Liver (tissue), 9 donors: ENCODE results near the gene ERFE. TPM values are rescaled to one million over a fixed set of nuclear protein-coding genes. Genes with fewer than 3 reads are reported as not detected.

Experiments
- DNase-seq: peaks from one replicate; pipeline ENCODE4 v3.0.0-alpha.2; 2017; ENCODE audit warnings: low spot score
- H3K27ac ChIP-seq, 2 donors: one replicate each; pipeline ENCODE4 v1.7.0; 2013; ENCODE audit warnings: inconsistent platforms in 2 of 2, low read length in 2 of 2, control low read depth in 1 of 2, low read depth in 1 of 2, mild to moderate bottlenecking in 1 of 2
- H3K27me3 ChIP-seq, 4 donors: one replicate each; pipeline versions ENCODE4 v1.6.1 to v1.7.0; 2013; ENCODE audit warnings: low read length in 3 of 4, inconsistent platforms in 1 of 4, mild to moderate bottlenecking in 1 of 4, moderate library complexity in 1 of 4; ENCODE audit not compliant: control insufficient read depth in 4 of 4, insufficient read depth in 4 of 4
- H3K36me3 ChIP-seq, 4 donors: one replicate each; pipeline versions ENCODE4 v1.6.1 to v1.7.0; 2013; ENCODE audit warnings: low read length in 3 of 4, mild to moderate bottlenecking in 3 of 4, low read depth in 1 of 4, moderate library complexity in 1 of 4; ENCODE audit not compliant: control insufficient read depth in 4 of 4, insufficient read depth in 3 of 4
- H3K4me1 ChIP-seq, 4 donors: one replicate each; pipeline versions ENCODE4 v1.6.1 to v1.7.0; 2013; ENCODE audit warnings: low read length in 3 of 4, mild to moderate bottlenecking in 3 of 4, moderate library complexity in 1 of 4; ENCODE audit not compliant: control insufficient read depth in 4 of 4, insufficient read depth in 4 of 4
- H3K4me3 ChIP-seq, 3 donors: one replicate each; pipeline versions ENCODE4 v1.6.1 to v1.7.0; 2013; ENCODE audit warnings: low read length in 3 of 3, control low read depth in 1 of 3, low read depth in 1 of 3, mild to moderate bottlenecking in 1 of 3
- H3K9ac ChIP-seq, 2 donors: one replicate each; pipeline ENCODE4 v1.7.0; 2013; ENCODE audit warnings: low read length in 2 of 2, mild to moderate bottlenecking in 2 of 2, moderate library complexity in 2 of 2, control low read depth in 1 of 2, low read depth in 1 of 2
- H3K9me3 ChIP-seq, 4 donors: one replicate each; pipeline versions ENCODE4 v1.6.1 to v1.7.0; 2013; ENCODE audit warnings: low read length in 3 of 4; ENCODE audit not compliant: control insufficient read depth in 4 of 4
- ATF3 ChIP-seq: IDR thresholded peaks from 2 replicates; pipeline ENCODE4 v1.6.1; 2016; ENCODE audit warnings: antibody characterized with exemption
- CTCF ChIP-seq: fragments of 150-350 bp; IDR thresholded peaks from 2 replicates; pipeline ENCODE4 v1.5.1; 2017; ENCODE audit warnings: improper control_type of control experiment, low read depth, low read length; ENCODE audit not compliant: missing input control
- EGR1 ChIP-seq, 2 donors: IDR thresholded peaks; 2 replicates each; pipeline ENCODE4 v1.6.1; 2016 to 2018; ENCODE audit warnings: antibody characterized with exemption in 2 of 2, low read depth in 2 of 2
- FOXA1 ChIP-seq: IDR thresholded peaks from 2 replicates; pipeline ENCODE4 v1.6.1; 2016; ENCODE audit warnings: antibody characterized with exemption
- FOXA2 ChIP-seq: IDR thresholded peaks from 2 replicates; pipeline ENCODE4 v1.6.1; 2016; ENCODE audit warnings: antibody characterized with exemption
- GABPA ChIP-seq, 2 donors: IDR thresholded peaks in 1 of 2; conservative IDR thresholded peaks in 1 of 2; 2 replicates each; pipeline ENCODE4 v1.6.1; 2016; ENCODE audit warnings: antibody characterized with exemption in 2 of 2, mild to moderate bottlenecking in 1 of 2, moderate library complexity in 1 of 2
- HNF4A ChIP-seq, 2 donors: conservative IDR thresholded peaks; 2 replicates each; pipeline ENCODE4 v1.6.1; 2016; ENCODE audit warnings: antibody characterized with exemption in 2 of 2, mild to moderate bottlenecking in 2 of 2
- HNF4G ChIP-seq: IDR thresholded peaks from 2 replicates; pipeline ENCODE4 v1.6.1; 2016; ENCODE audit warnings: antibody characterized with exemption
- JUND ChIP-seq, 2 donors: IDR thresholded peaks; 2 replicates each; pipeline ENCODE4 v1.6.1; 2016; ENCODE audit warnings: antibody characterized with exemption in 2 of 2
- MAX ChIP-seq: IDR thresholded peaks from 2 replicates; pipeline ENCODE4 v1.6.1; 2016; ENCODE audit warnings: antibody characterized with exemption
- NR2F2 ChIP-seq: IDR thresholded peaks from 2 replicates; pipeline ENCODE4 v1.6.1; 2016; ENCODE audit warnings: antibody characterized with exemption
- RAD21 ChIP-seq, 2 donors: IDR thresholded peaks; 2 replicates each; pipeline ENCODE4 v1.6.1; 2016; ENCODE audit warnings: antibody characterized with exemption in 2 of 2, mild to moderate bottlenecking in 2 of 2
- REST ChIP-seq: IDR thresholded peaks from 2 replicates; pipeline ENCODE4 v1.6.1; 2016; ENCODE audit warnings: antibody characterized with exemption, mild to moderate bottlenecking
- RXRA ChIP-seq, 2 donors: IDR thresholded peaks; 2 replicates each; pipeline ENCODE4 v1.6.1; 2017 to 2018; ENCODE audit warnings: antibody characterized with exemption in 2 of 2, mild to moderate bottlenecking in 1 of 2
- SP1 ChIP-seq: IDR thresholded peaks from 2 replicates; pipeline ENCODE4 v1.6.1; 2018; ENCODE audit warnings: antibody characterized with exemption, mild to moderate bottlenecking
- TAF1 ChIP-seq: conservative IDR thresholded peaks from 2 replicates; pipeline ENCODE4 v1.6.1; 2016; ENCODE audit warnings: antibody characterized with exemption, mild to moderate bottlenecking
- YY1 ChIP-seq: IDR thresholded peaks from 2 replicates; pipeline ENCODE4 v1.6.1; 2016; ENCODE audit warnings: antibody characterized with exemption, mild to moderate bottlenecking
- ZBTB33 ChIP-seq: IDR thresholded peaks from 2 replicates; pipeline ENCODE4 v1.6.1; 2016; ENCODE audit warnings: antibody characterized with exemption
- WGBS: extraction: QIAGEN DNeasy Blood & Tissue Kit; methylation state at CpG from one replicate; pipeline ENCODE4 v1.1.7; 2013; 5-methylcytosine and 5-hydroxymethylcytosine counted together
- polyA plus RNA-seq, 2 donors: library from polyadenylated mRNA; stranded (reverse) in 1 of 2; unstranded in 1 of 2; fragments of 200-250 nt in 1 of 2; fragments of >200 nt in 1 of 2; fragmentation: Nextera tagmentation in 1 of 2; extraction: Ambion mirVana in 1 of 2; gene quantifications; one replicate each; pipeline versions ENCODE4 v1.2.1 to v1.2.3, GENCODE V29; 2013 to 2015
- total RNA-seq, 2 donors: library from RNA; depleted of rRNA; stranded (reverse); fragments of >200 nt; gene quantifications; one replicate each; pipeline ENCODE4 v1.2.3, GENCODE V29; 2014
- donor health status: healthy.
- donor health status: healthy.
- donor health status: healthy.
- donor health status: healthy.
- donor health status: healthy.

The ERFE gene
- total and polyA plus RNA-seq, 4 donors: 0.17 to 14.0 TPM; not detected in 2

GRCh38 chr2:238128534-238129001 lies 30.2 kb upstream of the ERFE start:
- no peaks in the 10 kb centered on the region for H3K4me1 ChIP-seq
- WGBS: 82% methylated on average over 30 of the region's 30 CpGs
- no peak overlapping the region for H3K27ac ChIP-seq
- no peak for DNase-seq
- H3K36me3 ChIP-seq: no peaks in the 10 kb centered on the region
- no peaks in the 10 kb centered on the region for H3K27me3 ChIP-seq
- H3K4me3 ChIP-seq: no peak overlapping the region
- H3K9ac ChIP-seq: no peak overlapping the region
- TF ChIP-seq REST (no peak), GABPA (IDR thresholded peaks at IDR 0.05 in 1 of 2, conservative IDR thresholded peaks at IDR 0.05 in 1 of 2) (no peak), ZBTB33 (no peak), ATF3 (no peak), RAD21 (IDR thresholded peaks at IDR 0.05) (no peak), FOXA2 (no peak), FOXA1 (no peak), MAX (no peak), JUND (IDR thresholded peaks at IDR 0.05) (no peak), HNF4A (conservative IDR thresholded peaks at IDR 0.05) (no peak), RXRA (IDR thresholded peaks at IDR 0.05) (no peak), CTCF (no peak), YY1 (no peak), EGR1 (IDR thresholded peaks at IDR 0.05; ENCODE audit: low read depth in 2 of 2) (no peak), HNF4G (no peak), NR2F2 (no peak), SP1 (no peak), TAF1 (no peak)
- H3K9me3 ChIP-seq: no peaks in the 10 kb centered on the region
